ENCODE results near the gene NFKBIE.

DNA sequence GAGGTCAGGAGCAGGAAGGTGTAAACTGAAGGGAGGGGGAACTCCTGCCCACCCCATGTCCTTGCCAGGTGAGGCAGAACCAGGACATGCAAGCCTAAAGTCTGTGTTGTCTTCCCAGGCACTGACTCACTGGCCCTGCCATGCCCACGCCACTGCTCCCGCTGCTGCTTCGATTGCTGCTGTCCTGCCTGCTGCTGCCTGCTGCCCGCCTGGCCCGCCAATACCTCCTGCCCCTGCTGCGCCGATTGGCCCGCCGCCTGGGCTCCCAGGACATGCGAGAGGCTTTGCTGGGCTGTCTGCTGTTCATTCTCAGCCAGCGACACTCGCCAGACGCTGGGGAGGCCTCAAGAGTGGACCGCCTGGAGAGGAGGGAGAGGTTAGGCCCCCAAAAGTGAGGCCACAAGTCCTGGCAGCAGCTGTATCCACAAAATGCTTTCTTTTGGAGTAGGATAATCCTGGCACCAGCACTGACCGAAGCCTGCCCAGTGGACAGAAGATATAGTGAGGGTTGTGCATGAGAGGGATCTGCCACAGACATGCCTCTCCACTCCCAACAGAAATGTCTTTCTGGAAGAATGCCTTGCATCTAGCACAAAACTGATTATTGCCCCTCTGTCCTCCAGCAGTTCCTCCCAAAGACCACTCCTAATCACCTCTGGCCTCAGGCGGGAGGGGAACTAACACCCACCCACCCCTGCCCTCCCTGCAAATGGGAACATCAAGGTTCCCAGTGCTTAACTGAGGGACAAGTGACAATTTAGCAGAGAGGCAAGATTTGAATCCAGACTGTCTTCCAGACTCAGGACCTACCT is 47.8 kb downstream of the NFKBIE start:
- TF ChIP-seq, protein P1, sequence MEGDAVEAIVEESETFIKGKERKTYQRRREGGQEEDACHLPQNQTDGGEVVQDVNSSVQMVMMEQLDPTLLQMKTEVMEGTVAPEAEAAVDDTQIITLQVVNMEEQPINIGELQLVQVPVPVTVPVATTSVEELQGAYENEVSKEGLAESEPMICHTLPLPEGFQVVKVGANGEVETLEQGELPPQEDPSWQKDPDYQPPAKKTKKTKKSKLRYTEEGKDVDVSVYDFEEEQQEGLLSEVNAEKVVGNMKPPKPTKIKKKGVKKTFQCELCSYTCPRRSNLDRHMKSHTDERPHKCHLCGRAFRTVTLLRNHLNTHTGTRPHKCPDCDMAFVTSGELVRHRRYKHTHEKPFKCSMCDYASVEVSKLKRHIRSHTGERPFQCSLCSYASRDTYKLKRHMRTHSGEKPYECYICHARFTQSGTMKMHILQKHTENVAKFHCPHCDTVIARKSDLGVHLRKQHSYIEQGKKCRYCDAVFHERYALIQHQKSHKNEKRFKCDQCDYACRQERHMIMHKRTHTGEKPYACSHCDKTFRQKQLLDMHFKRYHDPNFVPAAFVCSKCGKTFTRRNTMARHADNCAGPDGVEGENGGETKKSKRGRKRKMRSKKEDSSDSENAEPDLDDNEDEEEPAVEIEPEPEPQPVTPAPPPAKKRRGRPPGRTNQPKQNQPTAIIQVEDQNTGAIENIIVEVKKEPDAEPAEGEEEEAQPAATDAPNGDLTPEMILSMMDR (conservative IDR thresholded peaks at IDR 0.05; ENCODE audit: low read length), result no peak
- no peak for TF ChIP-seq EZH2phosphoT487 (IDR thresholded peaks at IDR 0.05; ENCODE audit: borderline replicate concordance)
